Stomach (tissue), 4 donors: ENCODE results near the gene TPMT.

Experiments
- POLR2A ChIP-seq, 4 donors: fragments of 450-650 bp; IDR thresholded peaks; one replicate each; pipeline ENCODE4 v1.6.1; 2016; ENCODE audit warnings: antibody characterized with exemption in 4 of 4, control low read depth in 2 of 4, mild to moderate bottlenecking in 1 of 4, moderate library complexity in 1 of 4
- TF ChIP-seq, protein P1 (sequence below), 7 experiments: fragments of 450-650 bp in 4 of 7; fragments of 200-600 bp in 3 of 7; sonication (generic) in 3 of 7; IDR thresholded peaks; one replicate each; pipeline ENCODE4 v1.5.1; 2016 to 2019; ENCODE audit warnings: antibody characterized with exemption in 7 of 7, control low read depth in 2 of 7, mild to moderate bottlenecking in 1 of 7

DNA sequence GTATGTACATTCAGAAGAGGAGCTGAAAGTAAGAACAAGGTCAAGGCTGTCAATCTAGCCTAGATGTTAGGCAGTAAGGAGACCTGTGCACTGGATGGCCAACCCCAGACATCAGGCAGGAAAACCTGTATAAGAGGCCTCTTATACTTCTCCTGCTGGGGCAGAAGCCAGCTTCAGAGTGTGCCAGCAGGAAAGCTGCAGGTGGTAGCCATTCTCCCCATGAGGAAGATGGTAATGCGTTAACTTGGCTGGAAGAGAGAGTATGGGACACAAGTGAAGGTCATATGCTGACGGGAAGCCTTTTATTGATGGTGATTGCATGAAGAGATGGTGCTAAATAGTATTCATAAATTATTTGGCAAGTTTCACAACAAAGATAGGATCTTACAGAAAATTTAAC lies 53.0 kb downstream of the TPMT start:
- TF ChIP-seq, protein P1, sequence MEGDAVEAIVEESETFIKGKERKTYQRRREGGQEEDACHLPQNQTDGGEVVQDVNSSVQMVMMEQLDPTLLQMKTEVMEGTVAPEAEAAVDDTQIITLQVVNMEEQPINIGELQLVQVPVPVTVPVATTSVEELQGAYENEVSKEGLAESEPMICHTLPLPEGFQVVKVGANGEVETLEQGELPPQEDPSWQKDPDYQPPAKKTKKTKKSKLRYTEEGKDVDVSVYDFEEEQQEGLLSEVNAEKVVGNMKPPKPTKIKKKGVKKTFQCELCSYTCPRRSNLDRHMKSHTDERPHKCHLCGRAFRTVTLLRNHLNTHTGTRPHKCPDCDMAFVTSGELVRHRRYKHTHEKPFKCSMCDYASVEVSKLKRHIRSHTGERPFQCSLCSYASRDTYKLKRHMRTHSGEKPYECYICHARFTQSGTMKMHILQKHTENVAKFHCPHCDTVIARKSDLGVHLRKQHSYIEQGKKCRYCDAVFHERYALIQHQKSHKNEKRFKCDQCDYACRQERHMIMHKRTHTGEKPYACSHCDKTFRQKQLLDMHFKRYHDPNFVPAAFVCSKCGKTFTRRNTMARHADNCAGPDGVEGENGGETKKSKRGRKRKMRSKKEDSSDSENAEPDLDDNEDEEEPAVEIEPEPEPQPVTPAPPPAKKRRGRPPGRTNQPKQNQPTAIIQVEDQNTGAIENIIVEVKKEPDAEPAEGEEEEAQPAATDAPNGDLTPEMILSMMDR (IDR thresholded peaks at IDR 0.05): no peak
- no peak for TF ChIP-seq POLR2A (IDR thresholded peaks at IDR 0.05)
